Lung (tissue), 12 donors: ENCODE results near the gene ARMC3. TPM values are rescaled to one million over a fixed set of nuclear protein-coding genes. Genes with fewer than 3 reads are reported as not detected.

Source experiments
- ATAC-seq: fragments of 200-7000 bp; cut with Tn5 transposase; one replicate; pipeline ENCODE4 v1.9.1; 2020; ENCODE audit warnings: moderate number of reproducible peaks; ENCODE audit not compliant: insufficient read depth, low FRiP score
- DNase-seq, 3 donors: peaks; one replicate each; pipeline ENCODE4 v3.0.0-alpha.2; 2013 to 2017
- H3K27ac ChIP-seq, 2 donors: one replicate each; pipeline ENCODE4 v1.5.1; 2013; ENCODE audit warnings: mild to moderate bottlenecking in 2 of 2, moderate library complexity in 2 of 2, control low read depth in 1 of 2, inconsistent platforms in 1 of 2, low read depth in 1 of 2, low read length in 1 of 2
- H3K27me3 ChIP-seq, 3 donors: one replicate each; pipeline ENCODE4 v1.5.1; 2013; ENCODE audit warnings: low read length in 2 of 3; ENCODE audit not compliant: control insufficient read depth in 3 of 3, insufficient read depth in 3 of 3
- H3K36me3 ChIP-seq, 4 donors: one replicate each; pipeline ENCODE4 v1.5.1; 2013; ENCODE audit warnings: low read length in 4 of 4, mild to moderate bottlenecking in 1 of 4, moderate library complexity in 1 of 4; ENCODE audit not compliant: control insufficient read depth in 4 of 4, insufficient read depth in 4 of 4
- H3K4me1 ChIP-seq, 5 donors: one replicate each; pipeline ENCODE4 v1.5.1; 2013; ENCODE audit warnings: low read length in 5 of 5, mild to moderate bottlenecking in 2 of 5, moderate library complexity in 1 of 5; ENCODE audit not compliant: control insufficient read depth in 5 of 5, insufficient read depth in 5 of 5
- H3K4me3 ChIP-seq: one replicate; pipeline ENCODE4 v1.5.1; 2013; ENCODE audit warnings: mild to moderate bottlenecking, control low read depth, moderate library complexity
- H3K9ac ChIP-seq, 2 donors: one replicate each; pipeline ENCODE4 v1.5.1; 2013; ENCODE audit warnings: low read length in 2 of 2, control low read depth in 1 of 2; ENCODE audit not compliant: insufficient read depth in 1 of 2
- H3K9me3 ChIP-seq, 4 donors: one replicate each; pipeline ENCODE4 v1.5.1; 2013; ENCODE audit warnings: low read length in 3 of 4, mild to moderate bottlenecking in 1 of 4, moderate library complexity in 1 of 4; ENCODE audit not compliant: control insufficient read depth in 4 of 4, insufficient read depth in 3 of 4
- CTCF ChIP-seq: IDR thresholded peaks from 2 replicates; pipeline ENCODE4 v1.5.1; 2012; ENCODE audit warnings: mild to moderate bottlenecking; ENCODE audit errors: control extremely low read depth, extremely low read depth
- WGBS, 2 donors: extraction: QIAGEN DNeasy Blood & Tissue Kit; methylation state at CpG; one replicate each; pipeline ENCODE4 v1.1.7; 2013; 5-methylcytosine and 5-hydroxymethylcytosine counted together
- polyA plus RNA-seq, 2 donors: library from polyadenylated mRNA; stranded (reverse); fragments of 200-250 nt; gene quantifications; one replicate each; pipeline ENCODE4 v1.2.1, GENCODE V29; 2013
- total RNA-seq, 2 donors: library from RNA; depleted of rRNA in 1 of 2; stranded (reverse); fragments of >200 nt in 1 of 2; gene quantifications; one replicate each; pipeline ENCODE4 v1.2.1, GENCODE V29; 2014 to 2021
- donor health status: control.
- donor health status: control.
- donor health status: Bipolar disorder and iron deficiency.
- donor health status: healthy.
- donor health status: DM: yes; HTN: yes; CAD: no.

The ARMC3 gene
- total and polyA plus RNA-seq, 4 donors, result 4.0 to 32.8 (median 13.2) TPM

GRCh38 chr10:23005150-23005549, 77.3 kb downstream of the ARMC3 start:
- ATAC-seq (no peak), DNase-seq (no peak)
- no peak overlapping the region for H3K4me3 ChIP-seq
- H3K36me3 ChIP-seq, result no peaks in the 10 kb centered on the region
- no peaks in the 10 kb centered on the region for H3K27me3 ChIP-seq
- WGBS, 2 donors, result 93 to 95% methylated on average over 12 of the region's 12 CpGs
- no peaks in the 10 kb centered on the region for H3K9me3 ChIP-seq
- peaks cover 0 to 2% (median 0%) of the 10 kb centered on the region in 5 donors for H3K4me1 ChIP-seq
- H3K27ac ChIP-seq, result no peak overlapping the region
- H3K9ac ChIP-seq, result no peak overlapping the region
- no peak for TF ChIP-seq CTCF

- Histone ChIP-seq H3K9ac (no peak overlapping the region), H3K4me1 (peaks cover 0 to 1% (median 0%) of the 10 kb centered on the region in 5 donors), H3K27me3 (no peaks in the 10 kb centered on the region), H3K36me3 (no peaks in the 10 kb centered on the region), H3K9me3 (no peaks in the 10 kb centered on the region), H3K27ac (no peak overlapping the region), H3K4me3 (no peak overlapping the region)
- DNase-seq (no peak), ATAC-seq (no peak)
- TF ChIP-seq CTCF, result no peak
- WGBS, 2 donors, result 82 to 89% methylated on average over 3 of the region's 3 CpGs
These were observed 85.9 kb downstream of the ARMC3 start for GRCh38 chr10:23013581-23014335.

GRCh38 chr10:23015021-23015707, 87.3 kb downstream of the ARMC3 start:
- no peak for ATAC-seq
- no peak for TF ChIP-seq CTCF
- Histone ChIP-seq H3K4me1 (peaks cover 0 to 1% (median 0%) of the 10 kb centered on the region in 5 donors), H3K9ac (no peak overlapping the region), H3K27ac (no peak overlapping the region), H3K27me3 (no peaks in the 10 kb centered on the region), H3K4me3 (no peak overlapping the region), H3K36me3 (no peaks in the 10 kb centered on the region), H3K9me3 (no peaks in the 10 kb centered on the region)
- WGBS, 2 donors, result 82 to 94% methylated on average over 7 of the region's 7 CpGs
- DNase-seq, result no peak
